HG02870 (cell line): Measurements from ENCODE around the gene FOLR3.
"Not testable (repeated sequence)": the region's sequence is repeated elsewhere in the genome, so short reads cannot be mapped to it uniquely, and the experiment has no call there.

ENCODE experiments used
- ATAC-seq: cut with Tn5 transposase; IDR thresholded peaks from one replicate; pipeline ENCODE4 v1.9.1; 2021; ENCODE audit warnings: mild to moderate bottlenecking, moderate library complexity; ENCODE audit not compliant: unreplicated experiment

The FOLR3 gene

DNA sequence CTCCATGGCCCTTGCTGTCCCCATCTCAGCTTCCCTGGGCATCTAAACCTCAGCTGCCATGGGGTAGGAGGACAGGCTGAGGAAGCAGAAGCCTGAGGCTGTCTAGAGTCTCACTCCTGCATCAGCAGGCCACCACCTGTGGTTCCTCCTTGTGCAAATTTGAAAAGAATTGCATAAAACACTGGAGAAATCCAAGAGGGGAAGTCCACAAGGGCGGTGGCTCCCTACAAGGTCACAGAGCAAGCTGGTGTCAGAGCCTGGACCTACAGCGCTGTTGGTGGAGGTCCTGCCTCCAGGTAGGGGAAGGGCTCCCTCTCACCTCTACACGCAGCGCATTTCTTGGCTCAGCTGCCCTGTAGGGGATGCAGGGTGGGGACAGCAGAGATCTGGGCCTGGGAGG is at the start of gene FOLR3:
FOLR3 (plus strand) TSS at position 253 of the 400 bp plus-strand sequence. CDS start 228 bp downstream, outside the sequence.
- ATAC-seq: not testable (repeated sequence)

DNA sequence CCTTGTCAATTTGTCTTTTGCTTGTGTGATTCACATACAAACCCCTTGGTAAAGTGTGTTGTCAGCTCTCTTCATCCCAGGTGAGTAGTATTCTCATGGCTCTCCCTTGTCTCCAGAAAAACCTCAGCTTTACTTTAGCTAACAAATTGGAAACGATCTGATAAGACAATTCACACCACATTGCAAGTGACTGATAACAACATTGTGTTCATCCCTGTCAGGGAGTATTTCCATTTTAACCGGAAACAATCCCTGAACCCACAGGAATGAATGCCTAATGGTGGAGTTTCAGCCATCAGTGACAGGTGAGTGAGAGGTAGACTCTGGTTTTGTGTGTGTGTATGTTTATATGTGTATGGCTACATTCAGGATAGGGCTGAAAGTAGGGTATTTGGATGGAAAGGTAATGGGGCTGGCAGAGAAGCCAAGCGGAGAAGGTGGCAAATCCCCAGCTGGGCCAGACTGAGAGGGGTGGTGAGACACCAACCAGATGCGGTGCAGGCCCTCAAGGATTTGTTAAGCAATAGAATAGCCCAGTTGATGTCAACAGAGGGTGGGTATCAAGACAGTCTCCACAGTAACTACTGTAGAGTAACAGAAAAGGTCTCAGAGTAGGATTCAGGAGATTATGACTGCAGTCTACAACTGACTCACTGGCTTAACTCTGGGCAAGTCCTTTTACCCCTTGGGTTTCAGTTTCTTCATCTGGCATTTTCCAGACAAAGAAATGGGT is 47.3 kb upstream of the FOLR3 start:
- no peak for ATAC-seq

DNA sequence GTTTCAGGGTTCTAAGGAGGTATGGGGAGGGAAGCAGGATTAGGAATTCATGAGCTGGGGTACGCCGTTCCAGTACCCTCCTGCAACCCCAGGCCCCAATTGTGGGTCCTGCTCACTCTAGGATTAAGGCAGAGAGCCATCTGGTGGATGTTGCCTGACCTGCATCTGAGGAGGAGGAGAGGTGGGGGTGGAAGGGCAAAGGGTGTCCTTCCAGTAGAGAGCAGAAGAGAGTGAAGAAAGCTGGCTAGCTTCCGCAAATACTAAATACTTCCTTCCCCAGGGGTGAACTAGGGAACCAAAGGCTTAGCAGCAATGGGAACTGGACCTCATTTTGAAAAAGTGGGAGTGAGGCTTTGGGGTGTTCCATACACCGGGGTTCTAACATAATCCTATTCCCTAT is 44.2 kb upstream of the FOLR3 start:
- ATAC-seq: no peak

DNA sequence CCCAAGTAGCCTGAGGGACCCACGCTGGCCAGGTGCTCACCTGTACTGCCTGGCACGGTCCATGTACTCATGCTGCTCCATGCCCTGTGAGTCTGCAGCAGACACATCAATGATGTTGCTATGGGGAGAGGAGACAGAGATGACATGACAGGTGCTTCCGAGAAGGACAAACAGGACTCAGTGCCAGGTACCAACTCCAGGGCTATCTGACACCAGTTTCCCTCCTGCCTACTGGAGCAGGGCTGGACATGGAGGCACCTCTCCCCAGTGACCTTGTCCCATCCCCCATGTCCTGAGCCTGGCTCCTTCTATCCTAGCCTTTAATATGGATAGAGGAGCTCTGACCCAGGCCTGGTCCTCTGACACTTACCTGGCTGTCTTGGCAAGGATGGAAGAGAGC is 36.8 kb upstream of the FOLR3 start:
- no peak for ATAC-seq

DNA sequence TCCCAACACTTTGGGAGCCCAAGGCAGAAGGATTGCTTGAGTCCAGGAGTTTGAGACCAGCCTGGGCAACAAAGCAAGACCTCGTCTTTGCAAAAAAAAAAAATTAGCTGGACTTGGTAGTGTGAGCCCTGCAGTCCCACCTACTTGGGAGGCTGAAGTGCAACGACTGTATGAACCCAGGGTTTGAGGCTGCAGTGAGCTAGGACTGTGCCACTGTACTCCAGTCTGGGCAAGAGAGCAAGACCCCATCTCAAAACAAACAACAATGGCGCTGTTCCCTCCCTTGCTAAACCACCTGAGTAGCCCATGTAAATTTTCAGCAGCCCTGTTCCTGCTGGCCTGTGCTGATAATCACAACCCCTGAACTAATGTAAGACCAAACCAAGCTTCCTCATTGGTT is 35.5 kb upstream of the FOLR3 start:
- ATAC-seq: no peak

DNA sequence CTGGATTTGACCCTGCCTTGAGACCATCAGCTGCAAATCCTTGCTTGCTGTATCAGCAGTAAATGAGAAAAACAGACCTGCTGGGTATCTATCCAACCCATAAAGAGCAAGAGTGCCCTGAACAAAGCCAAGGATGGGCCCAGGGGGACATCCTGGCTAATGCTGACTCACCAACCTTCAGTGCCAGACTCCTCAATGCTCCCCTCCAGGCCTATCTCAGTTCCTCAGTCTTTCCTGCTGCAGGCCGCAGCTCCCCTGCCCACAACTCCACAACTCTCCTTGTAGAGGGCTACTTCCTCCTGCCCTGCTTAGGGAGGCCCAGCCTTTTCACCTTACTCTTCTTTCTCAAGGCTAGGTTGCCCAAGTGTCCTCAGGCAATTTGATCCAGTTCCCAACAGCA is 35.1 kb upstream of the FOLR3 start:
- no peak for ATAC-seq

DNA sequence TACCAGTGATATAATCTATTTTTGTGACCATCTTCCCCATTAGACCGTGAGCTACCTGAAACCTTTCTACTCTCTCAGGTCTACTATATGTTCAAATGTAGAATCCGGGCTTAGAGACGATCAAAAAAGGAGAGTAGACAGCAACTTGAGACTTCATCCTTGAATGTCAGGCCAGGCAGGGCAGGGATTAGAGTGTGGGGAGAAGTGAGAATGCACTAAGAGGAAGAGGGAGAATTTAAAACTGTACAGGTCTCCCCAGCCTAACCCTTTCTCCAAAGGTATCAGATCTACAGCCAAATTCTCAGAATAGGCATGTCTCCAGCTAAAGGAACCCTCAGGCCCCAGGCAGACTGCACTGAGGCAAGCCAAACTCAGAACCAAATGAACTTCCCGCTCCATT is 33.4 kb upstream of the FOLR3 start:
- ATAC-seq: no peak

DNA sequence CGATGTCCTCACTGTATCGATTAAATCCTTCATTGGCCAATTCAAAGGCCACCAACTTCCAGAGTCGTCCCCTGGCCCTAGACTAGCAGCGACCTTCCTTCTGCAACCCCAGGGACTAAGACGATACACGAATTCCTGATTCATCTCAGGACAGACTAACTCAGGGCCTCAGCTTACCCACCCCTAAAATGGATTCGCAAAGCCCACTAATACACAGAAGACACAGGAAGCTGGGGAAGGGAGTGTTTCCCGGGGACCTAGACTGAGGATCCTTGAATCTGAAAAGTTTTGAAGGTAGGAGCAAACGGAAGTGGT is 32.9 kb upstream of the FOLR3 start:
- no peak for ATAC-seq

DNA sequence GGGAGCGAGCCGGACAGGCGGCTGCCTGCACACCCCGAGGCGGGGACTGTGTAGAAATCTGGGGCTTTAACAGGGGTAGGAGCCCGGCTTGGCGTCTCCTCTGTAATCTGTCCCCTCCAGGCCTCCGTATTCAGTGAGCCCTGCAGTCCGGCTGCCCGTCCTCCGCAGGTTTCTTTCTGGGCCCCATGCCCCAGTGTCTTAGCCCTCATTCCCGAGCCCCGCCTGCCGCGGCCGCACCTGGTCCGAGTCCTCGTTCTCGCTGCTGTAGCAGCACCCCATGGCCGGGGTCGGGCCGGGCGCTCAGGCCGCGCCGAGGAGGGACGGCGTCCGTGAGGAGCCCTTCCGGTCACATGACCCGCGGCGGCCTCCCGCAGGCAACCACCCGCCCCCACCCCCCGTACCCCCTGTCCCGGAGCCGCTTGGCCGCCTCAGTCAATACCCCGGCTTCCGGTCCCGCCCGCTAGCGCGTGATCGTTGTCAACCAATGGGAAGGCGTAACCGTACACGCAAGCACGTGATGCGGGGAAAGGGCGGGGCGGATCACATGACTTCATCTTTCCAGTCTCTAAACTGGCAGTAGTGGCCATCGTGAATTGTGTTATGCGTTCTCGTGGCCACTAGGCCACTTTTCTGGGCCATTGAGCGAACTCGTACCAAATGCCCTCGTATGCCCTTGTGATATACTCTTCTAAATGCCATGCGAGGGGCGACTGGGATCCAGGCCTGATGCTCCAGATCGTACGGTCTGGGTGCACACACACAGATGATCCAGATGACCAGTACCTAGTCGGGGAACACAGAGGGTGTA is 32.4 kb upstream of the FOLR3 start, which contains the start of gene LAMTOR1:
LAMTOR1 (minus strand) TSS at position 352 of the 808 bp plus-strand sequence; CDS start at position 279, 73 bp downstream.
- ATAC-seq: peak; percentile 87

DNA sequence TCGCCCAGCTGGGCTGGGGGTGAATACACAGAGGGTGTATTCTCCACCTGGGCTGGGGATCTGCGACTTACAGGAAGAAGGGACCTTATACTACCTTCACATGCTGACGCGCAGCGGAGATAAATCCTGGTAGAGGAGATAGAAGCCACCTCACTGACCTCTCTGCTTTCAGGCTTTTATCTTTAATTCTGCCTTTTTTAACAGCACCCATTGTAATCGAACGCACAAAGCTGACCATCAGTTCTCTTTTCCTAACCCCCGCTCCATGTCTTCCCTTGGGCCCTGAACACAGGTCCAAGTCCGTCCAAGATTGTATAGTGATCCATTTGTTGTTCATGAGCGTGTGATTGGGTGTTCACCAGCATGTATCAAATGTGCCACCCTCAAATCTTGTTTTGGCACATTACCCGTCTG is 31.8 kb upstream of the FOLR3 start:
- ATAC-seq: no peak

DNA sequence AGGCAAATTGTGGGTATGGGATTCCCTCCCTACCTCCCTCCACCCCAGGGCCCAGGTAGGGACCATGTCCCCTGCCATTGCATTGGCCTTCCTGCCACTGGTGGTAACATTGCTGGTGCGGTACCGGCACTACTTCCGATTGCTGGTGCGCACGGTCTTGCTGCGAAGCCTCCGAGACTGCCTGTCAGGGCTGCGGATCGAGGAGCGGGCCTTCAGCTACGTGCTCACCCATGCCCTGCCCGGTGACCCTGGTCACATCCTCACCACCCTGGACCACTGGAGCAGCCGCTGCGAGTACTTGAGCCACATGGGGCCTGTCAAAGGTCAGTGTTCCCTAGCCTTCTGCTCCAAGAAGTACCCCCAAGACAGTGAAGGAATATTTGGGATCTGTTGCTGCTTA is 29.6 kb upstream of the FOLR3 start, which contains the start of gene TOMT:
TOMT (plus strand) TSS at position 37 of the 400 bp plus-strand sequence; CDS start at position 65, 28 bp downstream.
- ATAC-seq: no peak

DNA sequence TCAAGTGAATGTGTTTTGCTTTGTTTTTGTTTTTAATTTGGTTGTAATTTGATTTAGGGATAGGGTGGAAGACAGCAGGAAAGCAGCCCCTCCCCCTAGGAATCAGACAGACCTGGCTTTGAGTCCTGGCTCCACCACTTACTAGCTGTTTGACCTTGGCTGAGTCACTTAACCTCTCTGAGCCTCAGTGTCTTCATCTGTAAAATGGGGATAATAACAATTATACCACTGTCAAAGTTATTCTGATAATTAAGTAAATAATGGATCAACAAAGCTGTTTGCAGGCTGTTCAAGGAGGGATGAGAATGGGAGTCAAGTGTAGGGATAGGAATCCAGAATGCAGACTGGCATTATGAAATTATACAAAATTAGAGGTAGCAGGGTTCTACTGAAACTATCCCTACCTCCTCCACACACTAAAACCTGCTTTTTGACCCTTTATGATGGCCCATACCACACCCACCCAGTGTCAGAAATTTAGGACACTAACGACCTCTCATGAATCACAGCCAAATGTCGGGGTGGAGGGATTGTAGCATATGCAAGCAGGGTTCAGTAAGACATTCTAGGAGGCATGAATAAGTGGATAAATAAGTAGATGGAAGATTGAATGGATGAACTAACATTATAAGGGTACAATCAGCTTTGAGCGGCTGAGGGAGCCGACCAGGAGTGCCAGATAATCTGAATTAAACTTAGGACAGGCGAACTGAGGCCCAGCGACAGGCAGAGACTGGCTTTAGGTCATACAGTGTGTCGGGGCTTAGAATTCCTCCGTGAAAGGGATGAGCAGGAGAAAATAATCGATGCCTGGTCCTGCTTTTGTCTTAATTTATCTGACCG is 24.0 kb upstream of the FOLR3 start:
- ATAC-seq: no peak

DNA sequence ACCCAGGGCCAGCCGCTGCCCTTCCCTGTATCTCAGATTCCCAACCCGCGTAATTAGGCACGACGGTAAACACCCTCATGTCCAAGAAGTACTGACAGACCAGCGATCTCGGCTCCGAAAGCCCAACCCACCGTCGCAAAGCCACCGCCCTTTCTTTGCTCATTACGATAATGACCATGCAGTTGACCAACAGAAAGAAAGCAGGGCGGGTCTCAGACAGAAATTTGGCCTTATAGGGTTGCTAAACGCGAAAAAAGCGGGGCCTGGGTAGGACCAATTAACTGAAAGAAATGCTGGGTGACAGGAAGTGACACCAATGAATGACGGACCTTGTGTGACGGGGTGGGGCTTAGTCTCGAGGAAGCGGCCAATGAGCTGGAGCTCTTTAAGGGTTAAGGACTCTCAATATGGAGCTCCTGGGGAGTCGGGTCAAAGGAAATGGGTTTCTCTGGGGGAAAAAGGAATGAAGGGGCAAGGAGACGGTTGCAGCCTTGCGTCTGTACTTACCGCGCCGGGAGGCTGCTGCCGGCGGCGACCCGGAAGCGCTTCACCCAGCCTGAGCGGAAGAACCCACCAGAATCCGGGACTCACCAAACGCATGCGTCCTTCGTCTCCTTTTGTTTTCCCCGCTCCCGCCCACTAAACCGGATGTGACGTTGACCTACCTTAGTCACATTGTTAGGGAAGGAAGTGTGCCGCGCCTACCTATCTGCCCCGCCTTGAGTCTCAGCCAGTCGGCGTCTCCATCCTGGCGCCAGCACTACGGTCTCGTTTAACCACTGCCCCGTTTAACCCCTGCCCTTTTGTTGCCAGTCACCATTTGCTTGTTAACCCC is 23.2 kb upstream of the FOLR3 start, which contains the start of gene ANAPC15:
ANAPC15 (minus strand) TSS at position 553 of the 835 bp plus-strand sequence. CDS start 1,419 bp downstream, outside the sequence.
- peak; percentile 86 for ATAC-seq

DNA sequence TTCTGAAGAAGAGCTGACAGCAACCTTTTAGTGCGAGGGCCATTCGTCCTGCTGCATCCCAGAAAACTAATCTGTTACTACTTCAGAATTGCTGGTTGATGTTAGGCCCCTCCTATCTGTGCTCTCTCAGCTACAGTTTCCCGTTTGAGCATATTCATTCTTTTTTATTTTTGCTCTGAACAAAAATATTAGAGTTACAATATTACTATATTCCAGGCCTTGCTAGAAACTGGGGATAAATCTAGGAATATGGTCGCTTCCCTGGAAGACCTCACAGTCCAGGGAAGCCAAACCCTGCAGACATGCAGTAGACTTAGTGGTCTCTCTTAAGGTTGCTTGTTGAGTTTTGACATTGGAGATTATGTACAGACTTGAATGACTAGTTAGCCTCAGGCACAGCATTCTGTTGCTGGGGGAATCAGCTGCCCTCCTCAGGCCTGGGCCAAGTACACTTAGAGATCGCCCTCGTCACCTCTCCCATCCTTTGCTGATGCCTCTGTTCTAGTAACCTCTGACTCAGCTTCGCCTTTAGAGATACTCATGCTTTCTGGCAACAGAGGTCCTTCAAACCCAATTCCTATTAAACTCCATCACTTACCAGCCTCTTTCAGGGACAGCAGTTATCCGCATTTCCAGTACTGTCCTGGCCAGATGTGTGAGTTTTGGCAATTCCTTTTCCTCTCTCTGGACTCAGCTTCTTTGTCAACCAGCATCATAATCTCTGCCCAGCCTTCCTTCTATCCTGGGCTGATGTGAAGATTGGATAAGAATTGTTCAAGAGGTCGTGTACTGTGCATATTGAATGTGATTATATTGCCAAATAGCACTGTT is 22.3 kb upstream of the FOLR3 start:
- ATAC-seq: no peak

DNA sequence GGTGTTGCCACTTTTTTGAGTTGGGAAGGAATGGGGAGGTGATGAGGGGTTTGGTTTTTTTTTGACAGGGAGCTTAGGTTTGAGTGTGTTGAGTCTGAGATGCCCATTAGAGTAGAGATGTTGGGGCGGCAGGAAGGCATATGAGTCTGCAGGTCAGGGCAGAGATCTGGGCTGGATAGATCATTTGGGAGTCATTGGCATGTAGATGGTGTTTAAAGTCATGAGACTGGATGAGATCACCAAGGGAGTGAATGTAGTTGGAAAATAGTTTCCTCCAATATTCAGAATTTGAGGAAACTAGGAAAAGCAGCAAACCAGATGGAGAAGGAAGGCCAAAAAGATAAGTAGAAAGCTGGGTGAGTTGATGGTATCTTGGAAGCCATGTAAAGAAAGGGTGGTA is 21.0 kb upstream of the FOLR3 start:
- no peak for ATAC-seq

DNA sequence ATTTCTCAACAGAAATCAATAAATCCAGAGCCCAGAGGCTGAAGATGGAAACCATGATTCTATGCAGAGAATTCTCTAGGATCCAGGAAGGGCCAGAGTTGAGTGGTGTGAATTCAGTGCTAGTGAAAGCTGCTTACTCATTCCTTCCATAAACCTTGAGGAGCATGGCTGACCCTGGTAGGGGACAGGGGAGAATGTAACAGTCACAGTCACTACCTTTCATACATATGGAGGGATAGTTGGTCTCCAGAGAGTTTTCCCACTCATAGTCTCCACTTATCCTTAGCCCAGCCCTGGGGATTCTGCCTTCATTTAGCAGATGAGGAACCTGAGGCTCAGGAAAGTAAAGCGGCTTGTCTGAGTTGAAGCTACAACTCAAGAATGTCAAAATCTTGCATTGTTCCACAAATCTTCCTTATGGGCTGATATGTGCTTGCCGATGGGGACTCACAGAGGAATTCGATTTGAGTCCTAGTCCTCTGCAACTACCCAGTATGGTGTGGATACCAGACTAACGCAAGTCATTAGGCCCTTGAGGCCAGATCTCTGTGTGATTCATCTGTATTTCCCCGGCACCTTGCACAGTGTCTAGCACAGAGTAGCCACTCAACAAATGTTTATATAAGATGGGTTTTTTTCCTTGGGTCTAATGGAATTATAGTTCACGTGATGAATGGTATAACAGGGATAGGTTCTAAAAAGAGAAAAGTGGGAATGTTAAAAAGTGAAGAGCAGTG is 19.3 kb upstream of the FOLR3 start:
- ATAC-seq: no peak

DNA sequence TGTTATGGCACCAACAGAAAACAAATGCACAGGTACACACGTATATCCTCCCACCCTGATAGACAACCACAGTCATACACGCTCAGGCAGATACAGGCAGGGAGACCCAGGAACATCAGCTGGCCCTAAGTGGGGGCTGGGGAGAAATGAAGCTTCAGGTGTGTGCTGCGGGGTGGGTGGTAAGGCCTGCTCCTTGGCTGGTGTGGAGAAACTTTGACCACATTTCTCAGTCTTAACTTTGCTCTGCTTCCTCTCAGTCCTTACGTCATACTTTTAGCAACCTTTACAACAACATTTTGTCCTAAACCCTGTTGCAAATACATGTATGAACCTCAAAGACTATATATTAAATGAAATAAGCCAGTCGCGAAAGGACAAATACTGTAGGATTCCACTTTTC is 16.3 kb upstream of the FOLR3 start:
- ATAC-seq: no peak

DNA sequence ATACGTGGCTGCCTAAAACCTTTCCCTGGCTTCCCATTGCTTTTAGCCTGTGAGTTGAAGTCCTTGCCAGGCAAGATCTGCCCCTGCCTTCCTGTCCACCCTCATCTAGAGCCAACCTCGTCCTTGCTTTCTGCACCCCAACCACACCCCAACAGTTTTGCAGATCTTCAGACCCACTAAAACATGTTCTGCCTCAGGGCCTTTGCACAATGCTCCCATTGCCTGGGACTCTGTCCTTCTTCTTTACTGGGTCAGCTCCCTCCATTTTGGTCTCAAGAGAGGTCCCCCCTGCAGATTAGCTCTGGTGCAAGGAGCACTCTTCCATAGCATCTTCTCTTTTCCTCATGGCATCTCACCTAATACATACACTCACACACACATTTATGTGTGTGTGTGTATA is 14.6 kb upstream of the FOLR3 start:
- ATAC-seq: no peak

DNA sequence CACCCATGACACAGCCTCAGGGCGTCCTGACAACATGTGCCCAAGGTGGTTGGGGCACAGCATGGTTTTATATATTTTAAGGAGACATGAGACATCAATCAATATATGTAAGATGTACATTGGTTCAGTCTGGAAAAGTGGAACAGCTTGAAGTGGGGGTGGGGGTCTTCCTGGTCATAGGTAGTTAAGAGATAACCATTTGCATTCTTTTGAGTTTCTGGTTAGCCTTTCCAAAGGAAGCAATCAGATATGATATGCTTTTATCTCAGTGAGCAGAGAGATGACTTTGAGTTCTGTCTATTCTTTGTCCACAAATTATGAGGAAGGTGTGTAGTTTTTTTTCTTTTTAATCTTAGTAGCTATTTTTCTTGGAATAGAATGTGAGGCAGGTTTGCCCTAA is 12.9 kb upstream of the FOLR3 start:
- no peak for ATAC-seq
